Karpas-422 (cell line): ENCODE data around the gene SPSB3. TPM values are rescaled to one million over a fixed set of nuclear protein-coding genes. Genes with fewer than 3 reads are reported as not detected.

Experiments used
- DNase-seq: peaks from one replicate; pipeline ENCODE4 v3.0.0-alpha.2; 2015
- H2AFZ ChIP-seq: fragments of 200-600 bp; sonication (generic); 2 replicates; pipeline ENCODE4 v1.6.1; 2014; ENCODE audit warnings: antibody characterized with exemption, low read length, mixed read lengths
- H3K27ac ChIP-seq: fragments of 200-600 bp; sonication (generic); 2 replicates; pipeline ENCODE4 v1.5.1; 2014; ENCODE audit warnings: mild to moderate bottlenecking, low read length, moderate library complexity
- H3K27me3 ChIP-seq: fragments of 200-600 bp; sonication (generic); 2 replicates; pipeline ENCODE4 v1.6.1; 2014; ENCODE audit warnings: low read length, mixed read lengths
- H3K36me3 ChIP-seq: fragments of 200-600 bp; sonication (generic); 2 replicates; pipeline ENCODE4 v1.6.1; 2014; ENCODE audit warnings: low read length, mixed read lengths; ENCODE audit not compliant: insufficient read depth
- H3K4me1 ChIP-seq: fragments of 200-600 bp; sonication (generic); 2 replicates; pipeline ENCODE4 v1.6.1; 2014; ENCODE audit warnings: mild to moderate bottlenecking, low read length, mixed read lengths
- H3K4me2 ChIP-seq: fragments of 200-600 bp; sonication (generic); 2 replicates; pipeline ENCODE4 v1.6.1; 2014; ENCODE audit warnings: low read length, low read depth, mild to moderate bottlenecking; ENCODE audit not compliant: poor library complexity, severe bottlenecking
- H3K4me3 ChIP-seq: fragments of 200-600 bp; sonication (generic); 2 replicates; pipeline ENCODE4 v1.5.1; 2014; ENCODE audit warnings: mild to moderate bottlenecking, antibody characterized with exemption, low read length, mixed read lengths
- H3K79me2 ChIP-seq: fragments of 200-600 bp; sonication (generic); 2 replicates; pipeline ENCODE4 v1.6.1; 2014; ENCODE audit warnings: mild to moderate bottlenecking, low read length, mixed read lengths
- H3K9ac ChIP-seq: fragments of 200-600 bp; sonication (generic); 2 replicates; pipeline ENCODE4 v1.6.0; 2014; ENCODE audit warnings: low read length
- H3K9me2 ChIP-seq: fragments of 200-600 bp; sonication (generic), shearing (Covaris generic); replicated peaks from 2 replicates; pipeline ENCODE4 v1.6.0; 2014; ENCODE audit warnings: mild to moderate bottlenecking, low read length, moderate library complexity; ENCODE audit not compliant: insufficient read depth
- H3K9me3 ChIP-seq: fragments of 300-700, 200-600 bp; sonication (generic); 2 replicates; pipeline ENCODE4 v1.6.1; 2014; ENCODE audit warnings: low read length, mixed read lengths
- H4K20me1 ChIP-seq: fragments of 200-600 bp; sonication (generic); 2 replicates; pipeline ENCODE4 v1.6.1; 2014; ENCODE audit warnings: mild to moderate bottlenecking, antibody characterized with exemption, low read length, low read depth; ENCODE audit not compliant: insufficient read depth
- total RNA-seq: library from RNA; depleted of rRNA; stranded (reverse); fragments of >200 nt; shearing (Covaris generic); gene quantifications from 2 replicates; pipeline ENCODE4 v1.2.3, GENCODE V29; 2014; ENCODE audit warnings: low replicate concordance

Gene SPSB3
- total RNA-seq, 1 experiment from 2014 or later: 38.5 TPM

DNA sequence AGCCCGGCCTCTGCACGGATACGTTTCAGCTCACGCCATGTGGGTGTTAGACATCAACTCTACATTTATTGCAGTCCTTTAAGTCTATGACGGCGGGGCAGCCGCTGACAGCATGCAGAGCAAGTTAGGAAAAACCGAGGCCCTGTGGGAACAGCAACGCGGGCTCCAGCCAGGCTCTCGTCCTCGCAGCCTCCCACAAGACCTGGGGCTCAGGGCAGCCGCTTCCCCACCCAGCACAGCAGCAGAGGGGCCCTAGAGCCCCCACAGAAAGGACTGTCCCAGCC is 5.8 kb downstream of the SPSB3 start:
- H3K4me2 ChIP-seq: no peak overlapping the region
- DNase-seq: no peak
- H3K27me3 ChIP-seq: no peaks in the 10 kb centered on the region
- no peaks in the 10 kb centered on the region for H3K9me3 ChIP-seq
- H3K36me3 ChIP-seq: peaks cover 2% of the 10 kb centered on the region; the same call in 1 of the 2 replicates
- H3K4me3 ChIP-seq: no peak overlapping the region
- H4K20me1 ChIP-seq: peaks cover 22% of the 10 kb centered on the region; the same call in 1 of the 2 replicates
- H3K4me1 ChIP-seq: peaks cover 25% of the 10 kb centered on the region
- no peak overlapping the region for H3K9ac ChIP-seq
- H3K27ac ChIP-seq: no peak overlapping the region
- H2AFZ ChIP-seq: no peak overlapping the region
- H3K79me2 ChIP-seq: peaks cover 42% of the 10 kb centered on the region
- H3K9me2 ChIP-seq: no peaks in the 10 kb centered on the region

DNA sequence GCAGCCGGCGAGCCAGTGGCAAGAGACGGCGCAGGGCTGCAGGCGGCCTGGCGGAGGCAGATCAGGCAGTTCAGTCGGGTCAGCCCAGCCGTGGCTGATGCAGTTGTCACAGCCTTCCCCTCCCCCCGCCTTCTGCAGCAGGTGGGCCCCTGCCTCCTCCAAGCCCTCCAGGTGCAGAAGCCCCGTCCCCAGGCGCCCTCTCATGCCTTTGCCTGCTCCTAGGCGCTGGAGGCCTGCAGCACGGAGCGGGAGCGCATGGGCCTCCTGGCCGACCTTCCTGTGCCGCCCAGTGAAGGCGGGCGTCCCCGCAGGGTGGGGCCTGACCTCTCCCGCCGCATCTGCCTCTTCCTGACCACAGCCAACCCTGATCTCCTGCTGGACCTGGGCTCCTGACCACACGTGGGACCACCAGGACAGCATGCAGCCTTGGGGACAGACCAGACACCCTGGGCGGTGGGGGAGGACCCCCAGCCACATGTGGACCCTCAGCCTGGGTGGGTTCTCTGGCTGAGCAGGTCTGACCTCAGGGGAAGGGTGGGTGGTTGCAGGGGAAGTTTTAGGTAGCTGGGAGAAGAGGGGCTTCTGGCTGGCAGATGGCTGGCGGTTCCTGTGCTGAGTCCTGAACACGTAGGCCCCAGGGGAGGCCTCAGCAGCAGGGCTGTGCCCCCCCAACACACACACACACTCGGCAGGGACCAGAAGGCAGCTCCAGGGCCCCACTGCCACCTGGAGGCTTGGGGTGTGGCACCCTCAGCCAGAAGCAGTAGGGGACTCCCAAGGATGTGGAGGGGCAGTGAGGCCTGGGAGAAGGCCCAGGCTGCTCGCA is 6.3 kb downstream of the SPSB3 start:
- Histone ChIP-seq H3K79me2 (peaks cover 40% of the 10 kb centered on the region), H4K20me1 (peaks cover 18% of the 10 kb centered on the region; the same call in 1 of the 2 replicates), H3K27me3 (no peaks in the 10 kb centered on the region), H3K4me1 (peaks cover 20% of the 10 kb centered on the region), H3K4me2 (no peak overlapping the region), H3K4me3 (no peak overlapping the region), H2AFZ (no peak overlapping the region), H3K9me3 (no peaks in the 10 kb centered on the region), H3K9ac (no peak overlapping the region), H3K9me2 (no peaks in the 10 kb centered on the region), H3K27ac (no peak overlapping the region), H3K36me3 (peaks cover 2% of the 10 kb centered on the region; the same call in 1 of the 2 replicates)
- no peak for DNase-seq

DNA sequence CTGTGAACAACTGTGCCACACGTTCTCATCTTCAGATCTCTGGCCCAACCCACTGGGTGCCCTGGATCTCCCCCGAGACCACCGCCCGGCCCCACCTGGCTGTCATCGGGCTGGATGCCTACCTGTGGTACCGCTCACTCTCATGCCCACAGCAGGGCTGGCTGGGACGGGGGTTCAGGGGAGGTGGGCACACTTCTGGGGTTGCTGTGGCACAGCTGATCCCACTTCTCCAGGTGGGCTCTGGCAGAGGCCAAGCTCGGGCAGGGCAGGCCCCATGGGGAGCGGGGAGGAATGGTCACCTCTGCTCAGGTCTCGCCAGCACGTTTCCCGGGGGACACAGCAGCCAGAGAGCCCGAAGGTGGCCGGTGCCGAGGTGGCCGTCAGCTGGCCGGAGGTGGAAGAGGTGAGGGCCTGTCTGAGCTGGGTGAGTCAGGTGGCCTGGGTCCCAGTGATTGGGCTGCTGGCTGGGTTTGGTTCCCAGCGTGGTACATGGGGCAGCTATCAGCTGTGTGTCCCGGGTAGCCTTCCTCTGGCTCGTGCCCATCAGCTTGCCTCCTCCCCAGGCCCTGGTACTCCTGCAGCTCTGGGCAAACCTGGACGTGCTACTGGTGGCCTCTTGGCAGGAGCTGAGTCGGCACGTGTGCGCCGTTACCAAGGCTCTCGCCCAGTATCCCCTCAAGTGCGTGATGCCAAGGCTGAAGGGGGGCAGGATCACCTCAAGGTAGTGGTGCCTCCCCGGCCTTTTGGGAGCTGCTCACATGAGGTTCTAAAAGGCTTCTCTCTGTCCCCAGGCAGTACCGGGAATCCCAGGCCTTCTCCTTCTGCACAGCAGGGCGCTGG is 7.1 kb downstream of the SPSB3 start:
- Histone ChIP-seq H3K4me3 (no peak overlapping the region; the same call in 1 of the 2 replicates), H2AFZ (no peak overlapping the region), H3K27me3 (no peaks in the 10 kb centered on the region), H3K79me2 (peaks cover 46% of the 10 kb centered on the region), H3K9me3 (no peaks in the 10 kb centered on the region), H3K4me2 (peak overlapping the region; percentile 97), H3K36me3 (peaks cover 2% of the 10 kb centered on the region), H3K27ac (no peak overlapping the region), H3K9me2 (no peaks in the 10 kb centered on the region), H3K4me1 (peaks cover 19% of the 10 kb centered on the region), H4K20me1 (peaks cover 21% of the 10 kb centered on the region), H3K9ac (peak overlapping the region; percentile 93)
- DNase-seq: no peak

DNA sequence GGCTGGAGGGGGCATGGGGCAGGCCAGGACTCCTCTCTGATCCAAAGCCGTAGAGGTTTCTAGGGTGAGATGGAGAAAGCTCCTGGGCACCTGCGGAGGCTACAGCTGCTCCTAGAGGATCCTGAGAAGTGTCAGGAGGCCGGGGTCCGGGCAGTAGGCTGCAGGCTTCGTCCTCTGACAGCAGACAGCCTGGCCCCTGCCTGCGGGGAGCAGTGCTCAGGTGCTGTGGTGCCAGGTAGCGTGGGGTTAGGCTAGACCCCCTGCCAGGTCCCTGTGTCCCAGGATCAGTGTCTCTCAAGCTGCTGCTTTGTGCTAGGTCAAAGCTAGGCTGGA is 8.0 kb downstream of the SPSB3 start:
- Histone ChIP-seq H3K27me3 (no peaks in the 10 kb centered on the region), H4K20me1 (peaks cover 22% of the 10 kb centered on the region), H3K4me3 (peak overlapping the region; percentile 86), H3K36me3 (peaks cover 2% of the 10 kb centered on the region), H3K9me2 (no peaks in the 10 kb centered on the region), H3K4me2 (peak overlapping the region; percentile 97), H3K27ac (no peak overlapping the region), H3K4me1 (peaks cover 27% of the 10 kb centered on the region), H3K9ac (peak overlapping the region; percentile 93), H3K79me2 (peaks cover 49% of the 10 kb centered on the region), H2AFZ (no peak overlapping the region), H3K9me3 (no peaks in the 10 kb centered on the region)
- DNase-seq: no peak

DNA sequence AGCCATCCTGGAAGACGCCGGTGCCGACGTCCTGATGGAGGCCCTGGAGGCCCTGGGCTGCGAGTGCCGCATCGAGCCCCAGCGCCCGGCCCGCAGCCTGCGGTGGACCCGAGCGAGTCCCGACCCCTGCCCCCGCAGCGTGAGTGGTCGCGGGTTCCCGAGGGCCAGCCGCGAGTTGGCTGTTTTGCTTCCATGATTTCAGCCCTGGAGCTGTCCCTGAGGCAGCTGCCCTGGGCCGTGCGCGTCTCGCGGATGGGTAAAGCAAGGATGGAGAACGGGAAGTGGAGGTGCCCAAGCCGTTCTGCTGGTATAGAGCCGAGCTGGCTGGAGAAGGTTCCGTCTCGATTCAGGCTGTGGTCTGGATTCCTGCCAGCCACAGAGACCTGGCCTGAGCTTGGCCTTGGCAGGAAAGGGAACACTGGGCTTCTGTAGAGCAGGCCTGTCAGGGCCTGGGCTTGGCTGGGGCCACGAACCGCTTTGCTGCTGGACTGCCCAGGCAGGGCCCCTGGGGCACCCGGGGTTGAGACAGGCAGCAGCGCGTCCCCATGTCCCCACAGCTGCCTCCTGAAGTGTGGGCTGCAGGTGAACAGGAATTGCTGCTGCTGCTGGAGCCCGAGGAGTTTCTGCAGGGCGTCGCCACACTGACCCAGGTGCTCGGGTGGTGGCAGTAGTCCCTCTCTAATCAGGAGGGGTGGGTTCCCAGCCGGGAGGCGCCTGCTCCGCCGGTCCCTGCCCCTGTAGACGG is 8.5 kb downstream of the SPSB3 start:
- peak; percentile 68 for DNase-seq
- Histone ChIP-seq H3K4me1 (peaks cover 29% of the 10 kb centered on the region), H3K4me2 (peak overlapping the region; percentile 97), H3K4me3 (peak overlapping the region; percentile 86), H3K36me3 (peaks cover 2% of the 10 kb centered on the region), H3K9me2 (no peaks in the 10 kb centered on the region), H4K20me1 (peaks cover 17% of the 10 kb centered on the region), H3K9me3 (no peaks in the 10 kb centered on the region), H2AFZ (peak overlapping the region; percentile 43; the same call in 1 of the 2 replicates), H3K79me2 (peaks cover 49% of the 10 kb centered on the region), H3K27ac (peak overlapping the region; percentile 77), H3K27me3 (no peaks in the 10 kb centered on the region), H3K9ac (peak overlapping the region; percentile 93)

DNA sequence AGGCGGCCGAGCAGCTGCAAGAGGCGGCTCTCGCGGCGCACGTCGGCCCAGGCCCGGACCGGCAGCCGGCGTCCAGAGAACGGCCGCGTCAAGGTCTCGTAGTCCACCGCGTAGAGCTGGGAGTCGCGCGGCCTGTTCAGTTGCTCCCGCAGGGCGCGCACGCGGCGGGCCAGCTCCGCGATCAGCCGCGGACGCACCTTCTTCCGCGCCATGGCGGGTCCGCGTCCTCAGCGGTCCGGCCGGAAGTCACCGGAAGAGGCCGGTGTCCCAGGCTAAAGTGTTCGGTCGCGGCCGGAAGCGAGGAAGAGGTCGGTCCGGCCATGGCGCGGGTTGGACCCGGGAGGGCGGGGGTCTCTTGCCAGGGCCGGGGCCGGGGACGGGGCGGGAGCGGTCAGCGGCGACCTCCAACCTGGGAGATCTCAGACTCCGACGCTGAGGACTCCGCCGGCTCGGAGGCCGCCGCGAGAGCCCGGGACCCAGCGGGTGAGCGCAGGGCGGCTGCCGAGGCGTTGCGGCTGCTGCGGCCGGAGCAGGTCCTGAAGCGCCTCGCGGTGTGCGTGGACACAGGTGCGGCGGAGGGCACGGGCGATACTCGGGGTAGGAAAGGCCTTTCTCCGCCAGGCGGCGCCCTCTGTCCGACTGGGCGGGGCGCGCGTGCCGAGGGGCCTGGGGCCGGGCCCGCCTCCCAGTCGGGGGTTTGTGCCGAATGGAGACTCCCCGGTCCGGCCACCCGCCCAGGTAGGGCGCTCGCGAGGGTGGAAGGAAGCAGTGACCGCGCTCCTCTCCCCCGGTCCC is 9.3 kb downstream of the SPSB3 start, which contains the start of gene MRPS34:
Gene MRPS34 (minus strand): TSS at position 227 of the 795 bp plus-strand sequence. CDS start 15 bp downstream, at position 212.
- Histone ChIP-seq H3K9ac (peak within 1 kb of the TSS; percentile 93), H3K4me3 (peak within 1 kb of the TSS; percentile 86), H3K4me2 (peak within 1 kb of the TSS; percentile 97), H4K20me1 (peaks cover 17% of the 10 kb centered on the region), H3K27me3 (no peaks in the 10 kb centered on the region), H3K4me1 (peaks cover 29% of the 10 kb centered on the region), H3K27ac (peak within 1 kb of the TSS; percentile 77), H3K79me2 (peaks cover 49% of the 10 kb centered on the region), H3K9me3 (no peaks in the 10 kb centered on the region), H3K36me3 (peaks cover 2% of the 10 kb centered on the region), H2AFZ (peak within 1 kb of the TSS; percentile 43; the same call in 1 of the 2 replicates), H3K9me2 (no peaks in the 10 kb centered on the region)
- DNase-seq: peak; percentile 96

DNA sequence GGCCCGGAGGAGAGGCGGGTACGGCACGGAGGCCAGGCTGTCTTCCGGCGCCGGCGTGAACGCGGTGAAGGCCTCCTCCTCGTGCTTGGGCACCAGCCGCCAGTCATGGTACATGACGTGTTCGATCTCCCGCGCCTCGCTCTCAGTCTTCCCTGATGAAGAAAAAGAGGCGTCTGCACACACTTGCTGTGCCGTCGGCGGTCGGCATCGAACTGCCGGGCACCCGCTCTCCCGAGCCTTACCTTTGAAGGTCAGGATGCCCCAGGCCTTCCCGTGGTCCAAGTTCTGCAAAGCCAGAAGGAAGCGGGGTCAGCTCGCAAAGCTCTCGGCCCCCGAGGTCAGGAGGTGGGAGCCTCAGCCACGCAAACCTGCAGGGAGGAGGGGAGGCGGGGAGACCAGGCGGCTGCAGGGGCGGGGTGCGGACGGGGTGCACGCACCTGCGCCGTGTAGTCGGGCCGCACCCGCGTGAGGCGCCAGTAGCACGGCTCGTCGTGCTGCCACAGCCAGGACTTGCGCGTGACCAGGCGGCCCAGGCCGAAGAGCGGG is 9.9 kb downstream of the SPSB3 start, which contains the start of gene EME2:
Gene EME2 (plus strand): TSS at position 449 of the 546 bp plus-strand sequence. CDS start 418 bp downstream, outside the sequence.
- DNase-seq: peak; percentile 79
- Histone ChIP-seq H3K9me2 (no peaks in the 10 kb centered on the region), H3K9me3 (no peaks in the 10 kb centered on the region), H3K36me3 (peaks cover 2% of the 10 kb centered on the region), H3K27me3 (no peaks in the 10 kb centered on the region), H3K9ac (peak within 1 kb of the TSS; percentile 93), H2AFZ (peak within 1 kb of the TSS; percentile 43; the same call in 1 of the 2 replicates), H4K20me1 (peaks cover 17% of the 10 kb centered on the region), H3K4me3 (peak within 1 kb of the TSS; percentile 86), H3K79me2 (peaks cover 49% of the 10 kb centered on the region), H3K4me1 (peaks cover 29% of the 10 kb centered on the region), H3K27ac (peak within 1 kb of the TSS; percentile 77), H3K4me2 (peak within 1 kb of the TSS; percentile 97)
